IMR-90 (cell line): ENCODE results near the gene UGT1A7. TPM values are rescaled to one million over a fixed set of nuclear protein-coding genes. Genes with fewer than 3 reads are reported as not detected.

Experiments used
- ATAC-seq: fragments of 200-7000 bp; cut with Tn5 transposase; 2 replicates; pipeline ENCODE4 v1.9.1; 2020; ENCODE audit warnings: low read depth, mild to moderate bottlenecking, moderate library complexity
- BruUV-seq: library from RNA; stranded (reverse); fragments of 400-500 nt; replicated peaks from 2 replicates; lab custom pipeline; 2021; lab: Mats Ljungman, UMichigan
- CTCF ChIA-PET: fragments of 300-600 bp; formaldehyde crosslinking; extraction: SDS; loops from one replicate; lab custom pipeline; 2021; ENCODE audit warnings: antibody characterized with exemption; lab: Yijun Ruan, JAX
- POLR2A ChIA-PET: fragments of 300-600 bp; sonication (Branson Sonifier 250); formaldehyde crosslinking; loops from one replicate; lab custom pipeline; 2022; ENCODE audit warnings: antibody characterized with exemption; ENCODE audit not compliant: unreplicated experiment; lab: Charles Lee
- DNase-seq: peaks from one replicate; pipeline ENCODE4 v3.0.0; 2013
- H2AFZ ChIP-seq: replicated peaks from 2 replicates; pipeline ENCODE3; 2013; ENCODE audit warnings: low read length, mild to moderate bottlenecking; ENCODE audit not compliant: poor library complexity
- H2AK5ac ChIP-seq: 2 replicates; pipeline ENCODE4 v1.6.1; 2013; ENCODE audit warnings: low read depth, low read length, inconsistent platforms
- H2AK9ac ChIP-seq: replicated peaks from 2 replicates; pipeline ENCODE3; 2013; ENCODE audit warnings: mild to moderate bottlenecking, low read depth, low read length, moderate library complexity; ENCODE audit not compliant: poor library complexity
- H2BK120ac ChIP-seq: 2 replicates; pipeline ENCODE4 v1.6.1; 2013; ENCODE audit warnings: low read depth, low read length, inconsistent platforms
- H2BK15ac ChIP-seq: 3 replicates; pipeline ENCODE4 v1.6.1; 2013; ENCODE audit warnings: low read depth, low read length, inconsistent platforms
- H2BK20ac ChIP-seq: 2 replicates; pipeline ENCODE4 v1.6.1; 2013; ENCODE audit warnings: low read depth, mild to moderate bottlenecking, inconsistent platforms, low read length, moderate library complexity
- H2BK5ac ChIP-seq: 2 replicates; pipeline ENCODE4 v1.6.1; 2013; ENCODE audit warnings: mild to moderate bottlenecking, low read depth, low read length, inconsistent platforms; ENCODE audit not compliant: poor library complexity, severe bottlenecking
- H3K14ac ChIP-seq: replicated peaks from 2 replicates; pipeline ENCODE4 v1.6.1; 2013; ENCODE audit warnings: low read depth, low read length, inconsistent platforms
- H3K18ac ChIP-seq: 2 replicates; pipeline ENCODE4 v1.6.1; 2013; ENCODE audit warnings: low read depth, low read length, control low read depth
- H3K23ac ChIP-seq: 2 replicates; pipeline ENCODE4 v1.6.1; 2013; ENCODE audit warnings: low read depth, low read length, inconsistent platforms
- H3K27ac ChIP-seq: 2 replicates; pipeline ENCODE4 v1.5.1; 2013; ENCODE audit warnings: mild to moderate bottlenecking, control low read depth, low read length; ENCODE audit not compliant: insufficient read depth
- H3K27me3 ChIP-seq: 2 replicates; pipeline ENCODE4 v1.6.1; 2013; ENCODE audit warnings: low read length; ENCODE audit not compliant: control insufficient read depth, insufficient read depth
- H3K36me3 ChIP-seq: 2 replicates; pipeline ENCODE4 v1.6.1; 2013; ENCODE audit warnings: low read length, mixed read lengths; ENCODE audit not compliant: control insufficient read depth, insufficient read depth
- H3K4ac ChIP-seq: 2 replicates; pipeline ENCODE4 v1.6.1; 2013; ENCODE audit warnings: low read depth, low read length, inconsistent platforms
- H3K4me1 ChIP-seq: 2 replicates; pipeline ENCODE4 v1.6.1; 2013; ENCODE audit warnings: low read length, mixed read lengths; ENCODE audit not compliant: control insufficient read depth, insufficient read depth
- H3K4me2 ChIP-seq: 2 replicates; pipeline ENCODE4 v1.6.1; 2013; ENCODE audit warnings: low read depth, mild to moderate bottlenecking, control low read depth, low read length, moderate library complexity
- H3K4me3 ChIP-seq: 2 replicates; pipeline ENCODE4 v1.5.1; 2013; ENCODE audit warnings: low read depth, mild to moderate bottlenecking, control low read depth, low read length, moderate library complexity; ENCODE audit not compliant: insufficient read depth
- H3K56ac ChIP-seq: 2 replicates; pipeline ENCODE4 v1.6.1; 2013; ENCODE audit warnings: low read length, inconsistent platforms; ENCODE audit not compliant: insufficient read depth; ENCODE audit errors: extremely low read depth
- H3K79me1 ChIP-seq, 2 experiments: 2 replicates each; pipeline ENCODE4 v1.6.1; 2013; ENCODE audit warnings: low read length in 2 of 2, inconsistent platforms in 1 of 2, low read depth in 1 of 2
- H3K9ac ChIP-seq: 2 replicates; pipeline ENCODE4 v1.6.1; 2013; ENCODE audit warnings: low read depth, low read length, control low read depth
- H3K9me1 ChIP-seq: 2 replicates; pipeline ENCODE4 v1.6.1; 2013; ENCODE audit warnings: low read length, inconsistent platforms; ENCODE audit not compliant: insufficient read depth
- H3K9me3 ChIP-seq: 2 replicates; pipeline ENCODE4 v1.6.1; 2013; ENCODE audit warnings: low read length; ENCODE audit not compliant: control insufficient read depth, insufficient read depth
- H4K20me1 ChIP-seq: 2 replicates; pipeline ENCODE4 v1.6.1; 2013; ENCODE audit warnings: low read length, inconsistent platforms; ENCODE audit not compliant: insufficient read depth
- H4K5ac ChIP-seq: 2 replicates; pipeline ENCODE4 v1.6.1; 2013; ENCODE audit warnings: mild to moderate bottlenecking, low read depth, low read length, control low read depth
- H4K8ac ChIP-seq, 2 experiments: 2 replicates each; pipeline ENCODE4 v1.6.1; 2013; ENCODE audit warnings: low read depth in 2 of 2, low read length in 2 of 2, control low read depth in 1 of 2, inconsistent platforms in 1 of 2
- H4K91ac ChIP-seq: 2 replicates; pipeline ENCODE4 v1.6.1; 2013; ENCODE audit warnings: low read depth, low read length, inconsistent platforms; ENCODE audit not compliant: insufficient read depth
- CTCF ChIP-seq: conservative IDR thresholded peaks from 2 replicates; pipeline ENCODE4 v1.5.1; 2012; ENCODE audit warnings: mild to moderate bottlenecking, low read depth, low read length, improper control_type of control experiment
- ELK1 ChIP-seq: fragments of 150-350 bp; IDR thresholded peaks from 2 replicates; pipeline ENCODE4 v1.6.1; 2016; ENCODE audit warnings: low read depth, mild to moderate bottlenecking, low read length, moderate library complexity, borderline replicate concordance
- MAFK ChIP-seq: IDR thresholded peaks from 2 replicates; pipeline ENCODE4 v1.6.1; 2012; ENCODE audit warnings: low read depth, low read length, improper control_type of control experiment
- POLR2A ChIP-seq: IDR thresholded peaks from 2 replicates; pipeline ENCODE4 v1.6.1; 2012; ENCODE audit warnings: mild to moderate bottlenecking, low read depth, low read length
- USF2 ChIP-seq: fragments of 150-350 bp; IDR thresholded peaks from 2 replicates; pipeline ENCODE4 v1.6.1; 2017; ENCODE audit warnings: mild to moderate bottlenecking, antibody characterized with exemption, low read length, low read depth
- WGBS, 2 experiments: methylation state at CpG; one replicate each; pipeline versions ENCODE4 v1.1.5 to v1.1.7; 2013; ENCODE audit warnings: missing lambda C conversion rate in 2 of 2; ENCODE audit not compliant: insufficient read length in 1 of 2; ENCODE audit errors: extremely low coverage in 2 of 2; 5-methylcytosine and 5-hydroxymethylcytosine counted together
- dilution Hi-C: fragments of 300-500 bp; cut with HindIII; formaldehyde crosslinking; loops from one replicate; pipeline ENCODE4 v1.14.3; 2018; ENCODE audit warnings: low sequenced_read_pairs; ENCODE audit not compliant: unreplicated experiment
- in situ Hi-C: fragments of 300-500 bp; cut with MboI; formaldehyde crosslinking; loops from 3 replicates; pipeline ENCODE4 v1.14.3; 2019; ENCODE audit warnings: low sequenced_read_pairs, inconsistent platforms, mixed read lengths
- intact Hi-C: fragments of 100-400 bp; cut with micrococcal nuclease; formaldehyde crosslinking; loops from 2 replicates; pipeline ENCODE4 v1.10.0; 2022
- polyA plus RNA-seq, 3 experiments: library from polyadenylated mRNA; depleted of rRNA; stranded (reverse); fragments of >200 nt; gene quantifications; 2 replicates each; pipeline ENCODE4 v1.2.3, GENCODE V29; 2012; ENCODE audit warnings: low replicate concordance in 1 of 3
- total RNA-seq: library from RNA; depleted of rRNA; stranded (reverse); fragments of >200 nt; gene quantifications from 2 replicates; pipeline ENCODE4 v1.2.3, GENCODE V29; 2012

Gene UGT1A7
- total and polyA plus RNA-seq, 2 of the 4 experiments (the other 2 are of a cell fraction) = not detected

- no peak overlapping the region for H3K56ac ChIP-seq
- no peaks in the 10 kb centered on the region for H3K79me1 ChIP-seq
- no TSS peak for BruUV-seq
- no peaks in the 10 kb centered on the region for H3K36me3 ChIP-seq
- no peaks in the 10 kb centered on the region for H3K9me1 ChIP-seq
- H3K14ac ChIP-seq = no peak overlapping the region
- no peak overlapping the region for H4K5ac ChIP-seq
- H3K4me3 ChIP-seq = no peak overlapping the region
- H3K4me2 ChIP-seq = no peak overlapping the region
- no peak overlapping the region for H2BK5ac ChIP-seq
- H3K23ac ChIP-seq = no peak overlapping the region
- H4K91ac ChIP-seq = no peak overlapping the region
- no peak overlapping the region for H2AK9ac ChIP-seq
- no peak overlapping the region for H2BK20ac ChIP-seq
- intact Hi-C loops (no loop called here), in situ Hi-C loops (no loop called here), dilution Hi-C loops (no loop called here)
- no peak for DNase-seq
- no peak overlapping the region for H3K18ac ChIP-seq
- H2AK5ac ChIP-seq = no peak overlapping the region
- ChIA-PET POLR2A (no interaction called here), CTCF (interaction anchor here (0.8 kb wide), 1 partner anchor 62 kb away, joined by 3 read pairs; no protein-coding TSS in a partner anchor)
- no peak overlapping the region for H3K27ac ChIP-seq
- no peak overlapping the region for H3K4ac ChIP-seq
- H4K20me1 ChIP-seq = no peaks in the 10 kb centered on the region
- H2BK120ac ChIP-seq = no peak overlapping the region
- H3K27me3 ChIP-seq = no peaks in the 10 kb centered on the region
- H2BK15ac ChIP-seq = no peak overlapping the region
- H3K9ac ChIP-seq = no peak overlapping the region
- WGBS, 2 experiments = 100% methylated on average over 1 of the region's 5 CpGs; no CpG with 5 or more reads in 1 of the 2 experiments
- H3K9me3 ChIP-seq = peaks cover 3% of the 10 kb centered on the region; the same call in 1 of the 2 replicates
- no peaks in the 10 kb centered on the region for H3K4me1 ChIP-seq
- no peak overlapping the region for H2AFZ ChIP-seq
- no peak for ATAC-seq
- no peak overlapping the region for H4K8ac ChIP-seq
- TF ChIP-seq CTCF (0 out of 2 replicates have a peak, but pooled peaks have one; percentile 20), USF2 (no peak), ELK1 (no peak), MAFK (no peak), POLR2A (no peak)
Observed at GRCh38 chr2:233772583-233772982, 90.9 kb downstream of the UGT1A7 start.
